Measurements from ENCODE around the gene EID2. TPM values are rescaled to one million over a fixed set of nuclear protein-coding genes. Genes with fewer than 3 reads are reported as not detected.

The EID2 gene
- total RNA-seq, 5 donors from 2014 or later (not counting 1 experiment from before 2014, with no cell fraction given): 14.4 to 21.9 (median 19.8) TPM

- H3K27me3 ChIP-seq (replicated peaks in 1 of 2; ENCODE audit: control insufficient read depth in 2 of 2, extremely low read depth in 1 of 2, insufficient read depth in 2 of 2, low read length in 1 of 2): peaks cover 3 to 72% of the 10 kb centered on the region in 2 experiments
- H3K36me3 ChIP-seq (ENCODE audit: control insufficient read depth in 2 of 2, extremely low read depth in 1 of 2, insufficient read depth in 1 of 2, low read length in 1 of 2): no peaks in the 10 kb centered on the region
- CTCF ChIA-PET: no interaction called here
- no peak for ATAC-seq (replicated peaks in 1 of 4)
- H3K4me3 ChIP-seq (ENCODE audit: control insufficient read depth in 1 of 2, extremely low read depth in 1 of 2, low read length in 1 of 2): no peak overlapping the region
- H3K4me1 ChIP-seq (ENCODE audit: control insufficient read depth in 1 of 2, extremely low read depth in 1 of 2, insufficient read depth in 2 of 2, low read length in 2 of 2): peaks cover 0 to 17% of the 10 kb centered on the region in 2 experiments
- H3K36me3 Mint-ChIP-seq: no peaks in the 10 kb centered on the region
- peaks cover 12 to 28% (median 18%) of the 10 kb centered on the region in 3 donors for H3K4me1 Mint-ChIP-seq
- H3K27me3 Mint-ChIP-seq: peaks cover 46 to 64% of the 10 kb centered on the region in 2 donors
- 86% methylated on average over 5 of the region's 9 CpGs for WGBS (ENCODE audit: insufficient coverage)
- no peaks in the 10 kb centered on the region for H3K9me3 ChIP-seq
- POLR2A ChIA-PET: no interaction called here
- no peaks in the 10 kb centered on the region for H3K9me3 Mint-ChIP-seq
- H3K27ac ChIP-seq (ENCODE audit: low read length): no peak overlapping the region
- H3K27ac Mint-ChIP-seq: no peak overlapping the region
- peak overlapping the region in 1 of 3 donors; percentile 82 for H3K4me3 Mint-ChIP-seq
- DNase-seq: no peak
These were observed 31.3 kb downstream of the EID2 start for GRCh38 chr19:39508629-39509028.

- POLR2A ChIA-PET: no interaction called here
- H3K27me3 Mint-ChIP-seq: peaks cover 49 to 65% of the 10 kb centered on the region in 2 donors
- peak overlapping the region; percentile 34 to 49 for H3K4me3 ChIP-seq (ENCODE audit: control insufficient read depth in 1 of 2, extremely low read depth in 1 of 2, low read length in 1 of 2)
These were observed 32.1 kb downstream of the EID2 start for GRCh38 chr19:39507715-39508364.

GRCh38 chr19:39506944-39507714 lies 32.8 kb downstream of the EID2 start:
- no peak overlapping the region for H3K27ac Mint-ChIP-seq
- Histone ChIP-seq H3K27me3 (replicated peaks in 1 of 2; ENCODE audit: control insufficient read depth in 2 of 2, extremely low read depth in 1 of 2, insufficient read depth in 2 of 2, low read length in 1 of 2) (peaks cover 3 to 72% of the 10 kb centered on the region in 2 experiments), H3K36me3 (ENCODE audit: control insufficient read depth in 2 of 2, extremely low read depth in 1 of 2, insufficient read depth in 1 of 2, low read length in 1 of 2) (no peaks in the 10 kb centered on the region), H3K4me1 (ENCODE audit: control insufficient read depth in 1 of 2, extremely low read depth in 1 of 2, insufficient read depth in 2 of 2, low read length in 2 of 2) (peaks cover 0 to 26% of the 10 kb centered on the region in 2 experiments), H3K4me3 (ENCODE audit: control insufficient read depth in 1 of 2, extremely low read depth in 1 of 2, low read length in 1 of 2) (peak overlapping the region; percentile 34 to 49), H3K9me3 (no peaks in the 10 kb centered on the region), H3K27ac (ENCODE audit: low read length) (no peak overlapping the region)
- H3K4me1 Mint-ChIP-seq: peaks cover 17 to 36% (median 26%) of the 10 kb centered on the region in 3 donors
- H3K27me3 Mint-ChIP-seq: peaks cover 46 to 60% of the 10 kb centered on the region in 2 donors
- DNase-seq (peak in 22 of 35 experiments; percentile 13 to 73 (median 30)), ATAC-seq (replicated peaks in 1 of 4) (peak; percentile 66 to 69 (median 68))
- H3K36me3 Mint-ChIP-seq: no peaks in the 10 kb centered on the region
- CTCF ChIA-PET: interaction anchor here in 1 of 2 donors (1.0 kb wide), 1 partner anchor 9 kb away, joined by 3 read pairs; the partner anchor contains the start of gene DLL3
- POLR2A ChIA-PET: no interaction called here
- H3K4me3 Mint-ChIP-seq: peak overlapping the region; percentile 67 to 82 (median 78)
- H3K9me3 Mint-ChIP-seq: no peaks in the 10 kb centered on the region
- 7% methylated on average over 94 of the region's 96 CpGs for WGBS (ENCODE audit: insufficient coverage)

More at GRCh38 chr19:39507715-39508364, 32.1 kb downstream of the EID2 start:
- WGBS (ENCODE audit: insufficient coverage): 71% methylated on average over 10 of the region's 24 CpGs
- peaks cover 17 to 36% (median 26%) of the 10 kb centered on the region in 3 donors for H3K4me1 Mint-ChIP-seq
- Histone ChIP-seq H3K27ac (ENCODE audit: low read length) (no peak overlapping the region), H3K27me3 (replicated peaks in 1 of 2; ENCODE audit: control insufficient read depth in 2 of 2, extremely low read depth in 1 of 2, insufficient read depth in 2 of 2, low read length in 1 of 2) (peaks cover 3 to 74% of the 10 kb centered on the region in 2 experiments), H3K36me3 (ENCODE audit: control insufficient read depth in 2 of 2, extremely low read depth in 1 of 2, insufficient read depth in 1 of 2, low read length in 1 of 2) (no peaks in the 10 kb centered on the region), H3K9me3 (no peaks in the 10 kb centered on the region), H3K4me1 (ENCODE audit: control insufficient read depth in 1 of 2, extremely low read depth in 1 of 2, insufficient read depth in 2 of 2, low read length in 2 of 2) (peaks cover 0 to 22% of the 10 kb centered on the region in 2 experiments)
- H3K36me3 Mint-ChIP-seq: no peaks in the 10 kb centered on the region
- DNase-seq (no peak), ATAC-seq (replicated peaks in 1 of 4) (no peak)
- H3K27ac Mint-ChIP-seq: peak overlapping the region in 1 of 2 donors; percentile 52
- peak overlapping the region; percentile 67 to 82 (median 78) for H3K4me3 Mint-ChIP-seq
- CTCF ChIA-PET: interaction anchor here in 1 of 2 donors (1.0 kb wide), 1 partner anchor 9 kb away, joined by 3 read pairs; the partner anchor contains the start of gene DLL3
- no peaks in the 10 kb centered on the region for H3K9me3 Mint-ChIP-seq

GRCh38 chr19:39506598-39506943 lies 33.4 kb downstream of the EID2 start:
- no peak for ATAC-seq (replicated peaks in 1 of 4)

GRCh38 chr19:39502640-39503417 lies 37.1 kb downstream of the EID2 start:
- H3K4me1 Mint-ChIP-seq: peaks cover 30 to 47% (median 43%) of the 10 kb centered on the region in 3 donors
- no peaks in the 10 kb centered on the region for H3K9me3 Mint-ChIP-seq
- WGBS (ENCODE audit: insufficient coverage): 17% methylated on average over 65 of the region's 69 CpGs
- peak overlapping the region in 1 of 3 donors; percentile 36 for H3K4me3 Mint-ChIP-seq
- peak; percentile 53 to 90 (median 72) for DNase-seq
- ChIA-PET POLR2A (no interaction called here), CTCF (interaction anchor here (0.5 to 0.7 kb wide), 3 partner anchors 22 to 289 kb away, joined by 3 to 6 read pairs (median 4); partner anchors contain the start of gene TIMM50 (in 1 of the 2))
- no peaks in the 10 kb centered on the region for H3K36me3 Mint-ChIP-seq
- peaks cover 0 to 41% of the 10 kb centered on the region in 2 experiments for H3K4me1 ChIP-seq (ENCODE audit: control insufficient read depth in 1 of 2, extremely low read depth in 1 of 2, insufficient read depth in 2 of 2, low read length in 2 of 2)
- H3K27me3 Mint-ChIP-seq: peaks cover 55 to 72% of the 10 kb centered on the region in 2 donors
- no peak overlapping the region for H3K27ac ChIP-seq (ENCODE audit: low read length)
- no peak overlapping the region for H3K27ac Mint-ChIP-seq
- no peak overlapping the region for H3K4me3 ChIP-seq (ENCODE audit: control insufficient read depth in 1 of 2, extremely low read depth in 1 of 2, low read length in 1 of 2)
- no peaks in the 10 kb centered on the region for H3K36me3 ChIP-seq (ENCODE audit: control insufficient read depth in 2 of 2, extremely low read depth in 1 of 2, insufficient read depth in 1 of 2, low read length in 1 of 2)
- peak; percentile 60 to 77 (median 66) for ATAC-seq (replicated peaks in 1 of 4)
- H3K9me3 ChIP-seq: no peaks in the 10 kb centered on the region
- peaks cover 7 to 91% of the 10 kb centered on the region in 2 experiments for H3K27me3 ChIP-seq (replicated peaks in 1 of 2; ENCODE audit: control insufficient read depth in 2 of 2, extremely low read depth in 1 of 2, insufficient read depth in 2 of 2, low read length in 1 of 2)

More at GRCh38 chr19:39506598-39506943, 33.4 kb downstream of the EID2 start:
- peaks cover 0 to 26% of the 10 kb centered on the region in 2 experiments for H3K4me1 ChIP-seq (ENCODE audit: control insufficient read depth in 1 of 2, extremely low read depth in 1 of 2, insufficient read depth in 2 of 2, low read length in 2 of 2)
- no peaks in the 10 kb centered on the region for H3K36me3 ChIP-seq (ENCODE audit: control insufficient read depth in 2 of 2, extremely low read depth in 1 of 2, insufficient read depth in 1 of 2, low read length in 1 of 2)
- 67% methylated on average over 3 of the region's 7 CpGs for WGBS (ENCODE audit: insufficient coverage)
- peak overlapping the region in 1 of 2 donors; percentile 49 for H3K4me3 ChIP-seq (ENCODE audit: control insufficient read depth in 1 of 2, extremely low read depth in 1 of 2, low read length in 1 of 2)
- no peaks in the 10 kb centered on the region for H3K9me3 Mint-ChIP-seq
- POLR2A ChIA-PET: no interaction called here
- no peaks in the 10 kb centered on the region for H3K36me3 Mint-ChIP-seq
- DNase-seq: no peak
- H3K27me3 Mint-ChIP-seq: peaks cover 44 to 60% of the 10 kb centered on the region in 2 donors
- H3K27me3 ChIP-seq (replicated peaks in 1 of 2; ENCODE audit: control insufficient read depth in 2 of 2, extremely low read depth in 1 of 2, insufficient read depth in 2 of 2, low read length in 1 of 2): peaks cover 3 to 72% of the 10 kb centered on the region in 2 experiments
- H3K27ac ChIP-seq (ENCODE audit: low read length): no peak overlapping the region
- H3K4me1 Mint-ChIP-seq: peaks cover 17 to 36% (median 26%) of the 10 kb centered on the region in 3 donors
- CTCF ChIA-PET: interaction anchor here in 1 of 2 donors (1.0 kb wide), 1 partner anchor 8 kb away, joined by 3 read pairs; the partner anchor contains the start of gene DLL3
- H3K4me3 Mint-ChIP-seq: peak overlapping the region; percentile 49 to 82 (median 65)
- no peaks in the 10 kb centered on the region for H3K9me3 ChIP-seq
- H3K27ac Mint-ChIP-seq: no peak overlapping the region
